ENCODE results near the gene C3orf20.
"Not testable (repeated sequence)": the region's sequence is repeated elsewhere in the genome, so short reads cannot be mapped to it uniquely, and the experiment has no call there.

Gene C3orf20

GRCh38 chr3:14808502-14809266 is 133.7 kb downstream of the C3orf20 start:
- Histone ChIP-seq H3K4me2 (no peak overlapping the region), H3K36me3 (ENCODE audit: insufficient read depth) (no peaks in the 10 kb centered on the region), H3K79me2 (ENCODE audit: insufficient read depth, low read depth) (no peaks in the 10 kb centered on the region), H3K4me3 (IDR thresholded peaks at IDR 0.05; ENCODE audit: insufficient read depth, low read depth, low read length) (no peak overlapping the region), H3K27me3 (ENCODE audit: insufficient read depth, low read depth) (no peaks in the 10 kb centered on the region), H3K4me1 (ENCODE audit: low read depth, poor library complexity, severe bottlenecking) (no peaks in the 10 kb centered on the region), H3K27ac (no peak overlapping the region), H3K9ac (no peak overlapping the region), H2AFZ (ENCODE audit: low read depth) (no peak overlapping the region), H4K20me1 (ENCODE audit: insufficient read depth) (no peaks in the 10 kb centered on the region)
- TF ChIP-seq CTCF (conservative IDR thresholded peaks at IDR 0.05; ENCODE audit: low read depth, low read length), result no peak

- not testable (repeated sequence) for H3K36me3 ChIP-seq (ENCODE audit: insufficient read depth); H3K4me2 ChIP-seq; H3K27ac ChIP-seq; H3K9ac ChIP-seq; H4K20me1 ChIP-seq (ENCODE audit: insufficient read depth); H3K4me3 ChIP-seq (IDR thresholded peaks at IDR 0.05; ENCODE audit: insufficient read depth, low read depth, low read length); H2AFZ ChIP-seq (ENCODE audit: low read depth); H3K27me3 ChIP-seq (ENCODE audit: insufficient read depth, low read depth); H3K79me2 ChIP-seq (ENCODE audit: insufficient read depth, low read depth); H3K4me1 ChIP-seq (ENCODE audit: low read depth, poor library complexity, severe bottlenecking)
Measured at GRCh38 chr3:14809611-14810010, 134.7 kb downstream of the C3orf20 start.

- no peak overlapping the region for H3K4me3 ChIP-seq (IDR thresholded peaks at IDR 0.05; ENCODE audit: insufficient read depth, low read depth, low read length)
Measured at GRCh38 chr3:14810070-14810791, 135.3 kb downstream of the C3orf20 start.

GRCh38 chr3:14810801-14811661 is 136.1 kb downstream of the C3orf20 start:
- no peak overlapping the region for H3K9ac ChIP-seq
- H3K4me1 ChIP-seq (ENCODE audit: low read depth, poor library complexity, severe bottlenecking), result no peaks in the 10 kb centered on the region
- no peaks in the 10 kb centered on the region for H4K20me1 ChIP-seq (ENCODE audit: insufficient read depth)
- H3K27me3 ChIP-seq (ENCODE audit: insufficient read depth, low read depth), result no peaks in the 10 kb centered on the region
- H3K79me2 ChIP-seq (ENCODE audit: insufficient read depth, low read depth), result no peaks in the 10 kb centered on the region
- H3K4me2 ChIP-seq, result no peak overlapping the region
- H2AFZ ChIP-seq (ENCODE audit: low read depth), result no peak overlapping the region
- no peak overlapping the region for H3K4me3 ChIP-seq (IDR thresholded peaks at IDR 0.05; ENCODE audit: insufficient read depth, low read depth, low read length)
- no peaks in the 10 kb centered on the region for H3K36me3 ChIP-seq (ENCODE audit: insufficient read depth)
- H3K27ac ChIP-seq, result no peak overlapping the region
- TF ChIP-seq CTCF (conservative IDR thresholded peaks at IDR 0.05; ENCODE audit: low read depth, low read length), result no peak

More at GRCh38 chr3:14810070-14810791, 135.3 kb downstream of the C3orf20 start:
- Histone ChIP-seq H3K9ac (no peak overlapping the region), H4K20me1 (ENCODE audit: insufficient read depth) (no peaks in the 10 kb centered on the region), H3K36me3 (ENCODE audit: insufficient read depth) (no peaks in the 10 kb centered on the region), H3K4me1 (ENCODE audit: low read depth, poor library complexity, severe bottlenecking) (no peaks in the 10 kb centered on the region), H3K27me3 (ENCODE audit: insufficient read depth, low read depth) (no peaks in the 10 kb centered on the region), H2AFZ (ENCODE audit: low read depth) (no peak overlapping the region), H3K79me2 (ENCODE audit: insufficient read depth, low read depth) (no peaks in the 10 kb centered on the region), H3K4me2 (no peak overlapping the region), H3K27ac (no peak overlapping the region)
- no peak for TF ChIP-seq CTCF (conservative IDR thresholded peaks at IDR 0.05; ENCODE audit: low read depth, low read length)
